Activated CD4-positive, alpha-beta T cell treated with anti-CD3 and anti-CD28 coated beads, Interleukin-2, amount 10 ng/mL, durations not matched to agents 7 days and 5 days (primary cell): ENCODE results near the gene SEMA6A. TPM values are rescaled to one million over a fixed set of nuclear protein-coding genes. Genes with fewer than 3 reads are reported as not detected.

Source experiments
- CTCF ChIA-PET: fragments of 350-600 bp; sonication (Branson Sonifier 250); formaldehyde crosslinking; loops from one replicate; lab custom pipeline; 2021; ENCODE audit warnings: antibody characterized with exemption; lab: Charles Lee
- POLR2A ChIA-PET: fragments of 350-600 bp; sonication (Branson Sonifier 250); formaldehyde crosslinking; loops from one replicate; lab custom pipeline; 2021; ENCODE audit warnings: antibody characterized with exemption; lab: Charles Lee
- DNase-seq: peaks from one replicate; pipeline ENCODE4 v3.0.0-alpha.2; 2020
- H3K27ac Mint-ChIP-seq: one replicate; pipeline ENCODE4 v1.8.0; 2021; ENCODE audit warnings: mild to moderate bottlenecking, moderate library complexity, mixed read lengths
- H3K27me3 Mint-ChIP-seq: one replicate; pipeline ENCODE4 v1.8.0; 2021; ENCODE audit warnings: mixed read lengths
- H3K36me3 Mint-ChIP-seq: one replicate; pipeline ENCODE4 v1.8.0; 2021; ENCODE audit warnings: low read depth, mixed read lengths
- H3K4me1 Mint-ChIP-seq: one replicate; pipeline ENCODE4 v1.8.0; 2021; ENCODE audit warnings: mixed read lengths
- H3K4me3 Mint-ChIP-seq: one replicate; pipeline ENCODE4 v1.8.0; 2021; ENCODE audit warnings: mild to moderate bottlenecking, moderate library complexity, mixed read lengths
- H3K9me3 Mint-ChIP-seq: one replicate; pipeline ENCODE4 v1.8.0; 2021; ENCODE audit warnings: mixed read lengths
- total RNA-seq, 2 experiments: library from RNA; stranded (reverse); gene quantifications; one replicate each; pipeline ENCODE4 v1.2.3, GENCODE V29; 2021

Gene SEMA6A
- total RNA-seq, 2 experiments from 2014 or later, result not detected

- POLR2A ChIA-PET, result no interaction called here
- H3K27me3 Mint-ChIP-seq, result peaks cover 86% of the 10 kb centered on the region
- H3K27ac Mint-ChIP-seq, result no peak overlapping the region
- no peak overlapping the region for H3K4me3 Mint-ChIP-seq
- no peaks in the 10 kb centered on the region for H3K9me3 Mint-ChIP-seq
- CTCF ChIA-PET, result no interaction called here
- no peak for DNase-seq
- peaks cover 30% of the 10 kb centered on the region for H3K4me1 Mint-ChIP-seq
- peaks cover 3% of the 10 kb centered on the region for H3K36me3 Mint-ChIP-seq
Measured at GRCh38 chr5:116572350-116573278, 2.0 kb downstream of the SEMA6A start.

- CTCF ChIA-PET, result no interaction called here
- peaks cover 84% of the 10 kb centered on the region for H3K27me3 Mint-ChIP-seq
- H3K9me3 Mint-ChIP-seq, result no peaks in the 10 kb centered on the region
Measured at GRCh38 chr5:116571568-116572349, 2.9 kb downstream of the SEMA6A start.

GRCh38 chr5:116569999-116570398, 4.6 kb downstream of the SEMA6A start:
- Mint-ChIP-seq H3K9me3 (no peaks in the 10 kb centered on the region), H3K36me3 (peaks cover 3% of the 10 kb centered on the region), H3K27ac (no peak overlapping the region), H3K4me3 (no peak overlapping the region), H3K27me3 (peaks cover 75% of the 10 kb centered on the region), H3K4me1 (peaks cover 13% of the 10 kb centered on the region)
- ChIA-PET POLR2A (no interaction called here), CTCF (no interaction called here)
- no peak for DNase-seq

More at GRCh38 chr5:116571568-116572349, 2.9 kb downstream of the SEMA6A start:
- POLR2A ChIA-PET, result no interaction called here
- DNase-seq, result no peak
- Mint-ChIP-seq H3K36me3 (peaks cover 3% of the 10 kb centered on the region), H3K4me3 (no peak overlapping the region), H3K27ac (no peak overlapping the region), H3K4me1 (peaks cover 23% of the 10 kb centered on the region)

GRCh38 chr5:116567106-116567505, 7.5 kb downstream of the SEMA6A start:
- Mint-ChIP-seq H3K9me3 (no peaks in the 10 kb centered on the region), H3K27me3 (peaks cover 51% of the 10 kb centered on the region), H3K36me3 (no peaks in the 10 kb centered on the region), H3K4me3 (no peak overlapping the region), H3K4me1 (no peaks in the 10 kb centered on the region), H3K27ac (no peak overlapping the region)
- no peak for DNase-seq
- ChIA-PET POLR2A (no interaction called here), CTCF (no interaction called here)

GRCh38 chr5:116566251-116566650, 8.4 kb downstream of the SEMA6A start:
- CTCF ChIA-PET, result no interaction called here
- no peaks in the 10 kb centered on the region for H3K9me3 Mint-ChIP-seq
- no peaks in the 10 kb centered on the region for H3K4me1 Mint-ChIP-seq
- POLR2A ChIA-PET, result no interaction called here
- no peak for DNase-seq
- peaks cover 43% of the 10 kb centered on the region for H3K27me3 Mint-ChIP-seq
- no peak overlapping the region for H3K4me3 Mint-ChIP-seq
- no peaks in the 10 kb centered on the region for H3K36me3 Mint-ChIP-seq
- no peak overlapping the region for H3K27ac Mint-ChIP-seq

GRCh38 chr5:116564756-116565490, 9.7 kb downstream of the SEMA6A start:
- peaks cover 29% of the 10 kb centered on the region for H3K27me3 Mint-ChIP-seq
- ChIA-PET POLR2A (no interaction called here), CTCF (no interaction called here)

GRCh38 chr5:116564312-116564711, 10.3 kb downstream of the SEMA6A start:
- Mint-ChIP-seq H3K9me3 (no peaks in the 10 kb centered on the region), H3K4me1 (no peaks in the 10 kb centered on the region), H3K4me3 (no peak overlapping the region), H3K36me3 (no peaks in the 10 kb centered on the region), H3K27me3 (peaks cover 23% of the 10 kb centered on the region), H3K27ac (no peak overlapping the region)
- no peak for DNase-seq
- ChIA-PET CTCF (no interaction called here), POLR2A (no interaction called here)

More at GRCh38 chr5:116564756-116565490, 9.7 kb downstream of the SEMA6A start:
- Mint-ChIP-seq H3K36me3 (no peaks in the 10 kb centered on the region), H3K4me1 (no peaks in the 10 kb centered on the region), H3K9me3 (no peaks in the 10 kb centered on the region), H3K4me3 (no peak overlapping the region), H3K27ac (no peak overlapping the region)
- no peak for DNase-seq

- no peaks in the 10 kb centered on the region for H3K36me3 Mint-ChIP-seq
- no peaks in the 10 kb centered on the region for H3K4me1 Mint-ChIP-seq
- POLR2A ChIA-PET, result no interaction called here
- H3K27ac Mint-ChIP-seq, result no peak overlapping the region
- no peaks in the 10 kb centered on the region for H3K9me3 Mint-ChIP-seq
- H3K4me3 Mint-ChIP-seq, result no peak overlapping the region
- CTCF ChIA-PET, result no interaction called here
- peaks cover 18% of the 10 kb centered on the region for H3K27me3 Mint-ChIP-seq
- no peak for DNase-seq
Measured at GRCh38 chr5:116563736-116564308, 10.8 kb downstream of the SEMA6A start.

GRCh38 chr5:116562669-116563068, 12.0 kb downstream of the SEMA6A start:
- no peak for DNase-seq
- peaks cover 12% of the 10 kb centered on the region for H3K27me3 Mint-ChIP-seq
- H3K27ac Mint-ChIP-seq, result no peak overlapping the region
- no peak overlapping the region for H3K4me3 Mint-ChIP-seq
- H3K4me1 Mint-ChIP-seq, result no peaks in the 10 kb centered on the region
- ChIA-PET CTCF (no interaction called here), POLR2A (no interaction called here)
- no peaks in the 10 kb centered on the region for H3K9me3 Mint-ChIP-seq
- no peaks in the 10 kb centered on the region for H3K36me3 Mint-ChIP-seq

GRCh38 chr5:116561658-116562057, 13.0 kb downstream of the SEMA6A start:
- Mint-ChIP-seq H3K9me3 (no peaks in the 10 kb centered on the region), H3K27ac (no peak overlapping the region), H3K4me3 (no peak overlapping the region), H3K36me3 (no peaks in the 10 kb centered on the region), H3K4me1 (no peaks in the 10 kb centered on the region), H3K27me3 (peaks cover 5% of the 10 kb centered on the region)
- ChIA-PET CTCF (no interaction called here), POLR2A (no interaction called here)
- DNase-seq, result no peak

- H3K4me1 Mint-ChIP-seq, result no peaks in the 10 kb centered on the region
- no peak for DNase-seq
- ChIA-PET POLR2A (no interaction called here), CTCF (no interaction called here)
- H3K4me3 Mint-ChIP-seq, result no peak overlapping the region
- H3K9me3 Mint-ChIP-seq, result no peaks in the 10 kb centered on the region
- no peaks in the 10 kb centered on the region for H3K36me3 Mint-ChIP-seq
- H3K27me3 Mint-ChIP-seq, result no peaks in the 10 kb centered on the region
- no peak overlapping the region for H3K27ac Mint-ChIP-seq
Measured at GRCh38 chr5:116559673-116560164, 14.9 kb downstream of the SEMA6A start.

GRCh38 chr5:116559239-116559638, 15.4 kb downstream of the SEMA6A start:
- no peaks in the 10 kb centered on the region for H3K36me3 Mint-ChIP-seq
- ChIA-PET POLR2A (no interaction called here), CTCF (no interaction called here)
- H3K9me3 Mint-ChIP-seq, result no peaks in the 10 kb centered on the region
- no peaks in the 10 kb centered on the region for H3K27me3 Mint-ChIP-seq
- no peak overlapping the region for H3K27ac Mint-ChIP-seq
- DNase-seq, result no peak
- no peak overlapping the region for H3K4me3 Mint-ChIP-seq
- no peaks in the 10 kb centered on the region for H3K4me1 Mint-ChIP-seq
